Measurements from ENCODE around the gene SMIM24. TPM values are rescaled to one million over a fixed set of nuclear protein-coding genes. Genes with fewer than 3 reads are reported as not detected.

Gene SMIM24
- total RNA-seq, 3 donors from 2014 or later (not counting 1 experiment from before 2014, with no cell fraction given), result 0.33 to 0.42 TPM; not detected in 1

DNA sequence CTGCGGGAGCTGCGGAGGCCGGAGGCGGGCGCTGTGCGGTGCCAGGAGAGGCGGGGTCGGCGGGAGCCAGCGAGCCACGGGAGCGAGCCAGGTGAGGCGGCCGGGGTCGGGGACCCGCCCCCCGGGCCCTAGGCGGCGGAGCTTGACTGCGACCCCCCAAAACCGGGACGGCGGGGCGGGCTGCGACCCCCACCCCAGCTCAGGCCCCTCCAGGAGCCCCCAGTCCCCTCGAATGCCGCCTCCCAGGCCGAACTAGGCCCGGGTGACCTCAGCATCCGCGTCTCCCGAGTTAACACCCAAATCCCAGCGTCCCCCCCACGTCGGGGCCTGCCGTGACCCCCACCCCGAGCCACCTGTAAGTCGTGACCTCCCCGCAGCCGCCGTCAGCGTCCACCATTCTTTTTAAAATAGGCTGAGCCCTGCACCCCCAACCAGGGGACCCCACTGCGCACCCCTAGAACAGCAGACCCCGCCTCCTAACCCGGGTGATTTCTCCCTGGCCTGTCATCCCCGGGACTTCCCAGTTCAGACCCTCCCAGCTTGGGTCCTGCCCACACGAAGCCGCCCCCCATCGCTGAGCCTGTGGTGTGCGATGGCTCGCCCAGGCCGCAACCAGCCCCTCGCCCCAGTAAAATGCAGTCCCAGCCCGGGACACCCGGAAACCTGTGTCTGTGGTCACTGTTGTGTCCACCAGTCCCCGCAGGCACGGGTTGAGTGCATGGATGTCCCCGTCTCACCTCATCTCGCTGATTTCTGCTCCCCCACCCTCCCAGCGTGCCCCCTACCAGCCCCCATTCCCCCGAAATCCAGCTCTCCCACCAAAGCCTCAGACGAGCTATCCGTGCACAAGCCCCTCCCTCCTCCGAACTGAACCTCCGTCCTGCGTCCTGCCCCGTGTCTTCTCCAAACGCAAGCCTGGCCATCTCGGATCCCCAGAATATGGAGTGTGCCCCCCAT, 26.3 kb upstream of the SMIM24 start:
- ATAC-seq (peak in 2 of 3 donors; percentile 14 to 17), DNase-seq (peak; percentile 45 to 62)
- H3K4me3 Mint-ChIP-seq, result peak overlapping the region; percentile 94
- peak overlapping the region; percentile 84 for H3K4me3 ChIP-seq (ENCODE audit: low read length)
- H3K4me1 ChIP-seq (ENCODE audit: control insufficient read depth, insufficient read depth, low read length), result peaks cover 51% of the 10 kb centered on the region
- H3K27ac ChIP-seq (ENCODE audit: low read length), result peak overlapping the region; percentile 71
- peaks cover 8% of the 10 kb centered on the region for H3K36me3 ChIP-seq (ENCODE audit: control insufficient read depth, insufficient read depth, low read length)
- H3K4me1 Mint-ChIP-seq, result peaks cover 39 to 49% of the 10 kb centered on the region in 2 donors
- TF ChIP-seq, protein P1, sequence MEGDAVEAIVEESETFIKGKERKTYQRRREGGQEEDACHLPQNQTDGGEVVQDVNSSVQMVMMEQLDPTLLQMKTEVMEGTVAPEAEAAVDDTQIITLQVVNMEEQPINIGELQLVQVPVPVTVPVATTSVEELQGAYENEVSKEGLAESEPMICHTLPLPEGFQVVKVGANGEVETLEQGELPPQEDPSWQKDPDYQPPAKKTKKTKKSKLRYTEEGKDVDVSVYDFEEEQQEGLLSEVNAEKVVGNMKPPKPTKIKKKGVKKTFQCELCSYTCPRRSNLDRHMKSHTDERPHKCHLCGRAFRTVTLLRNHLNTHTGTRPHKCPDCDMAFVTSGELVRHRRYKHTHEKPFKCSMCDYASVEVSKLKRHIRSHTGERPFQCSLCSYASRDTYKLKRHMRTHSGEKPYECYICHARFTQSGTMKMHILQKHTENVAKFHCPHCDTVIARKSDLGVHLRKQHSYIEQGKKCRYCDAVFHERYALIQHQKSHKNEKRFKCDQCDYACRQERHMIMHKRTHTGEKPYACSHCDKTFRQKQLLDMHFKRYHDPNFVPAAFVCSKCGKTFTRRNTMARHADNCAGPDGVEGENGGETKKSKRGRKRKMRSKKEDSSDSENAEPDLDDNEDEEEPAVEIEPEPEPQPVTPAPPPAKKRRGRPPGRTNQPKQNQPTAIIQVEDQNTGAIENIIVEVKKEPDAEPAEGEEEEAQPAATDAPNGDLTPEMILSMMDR (IDR thresholded peaks at IDR 0.05), result no peak
- peak overlapping the region; percentile 97 to 98 for H3K27ac Mint-ChIP-seq
- no peaks in the 10 kb centered on the region for H3K9me3 ChIP-seq (ENCODE audit: control insufficient read depth, insufficient read depth, low read length)
- intact Hi-C loops (cut with micrococcal nuclease), result loop anchor here (2.0 kb wide), 1 partner anchor 66 kb away; the partner anchor contains the start of gene HMG20B
- H3K36me3 Mint-ChIP-seq, result no peaks in the 10 kb centered on the region
- no peaks in the 10 kb centered on the region for H3K9me3 Mint-ChIP-seq
- WGBS (ENCODE audit: insufficient coverage), result under 1% methylated on average over 69 of the region's 69 CpGs
- no peaks in the 10 kb centered on the region for H3K27me3 ChIP-seq (ENCODE audit: control insufficient read depth, insufficient read depth, low read length)
- no peaks in the 10 kb centered on the region for H3K27me3 Mint-ChIP-seq (ENCODE audit: low read depth in 2 of 2)

DNA sequence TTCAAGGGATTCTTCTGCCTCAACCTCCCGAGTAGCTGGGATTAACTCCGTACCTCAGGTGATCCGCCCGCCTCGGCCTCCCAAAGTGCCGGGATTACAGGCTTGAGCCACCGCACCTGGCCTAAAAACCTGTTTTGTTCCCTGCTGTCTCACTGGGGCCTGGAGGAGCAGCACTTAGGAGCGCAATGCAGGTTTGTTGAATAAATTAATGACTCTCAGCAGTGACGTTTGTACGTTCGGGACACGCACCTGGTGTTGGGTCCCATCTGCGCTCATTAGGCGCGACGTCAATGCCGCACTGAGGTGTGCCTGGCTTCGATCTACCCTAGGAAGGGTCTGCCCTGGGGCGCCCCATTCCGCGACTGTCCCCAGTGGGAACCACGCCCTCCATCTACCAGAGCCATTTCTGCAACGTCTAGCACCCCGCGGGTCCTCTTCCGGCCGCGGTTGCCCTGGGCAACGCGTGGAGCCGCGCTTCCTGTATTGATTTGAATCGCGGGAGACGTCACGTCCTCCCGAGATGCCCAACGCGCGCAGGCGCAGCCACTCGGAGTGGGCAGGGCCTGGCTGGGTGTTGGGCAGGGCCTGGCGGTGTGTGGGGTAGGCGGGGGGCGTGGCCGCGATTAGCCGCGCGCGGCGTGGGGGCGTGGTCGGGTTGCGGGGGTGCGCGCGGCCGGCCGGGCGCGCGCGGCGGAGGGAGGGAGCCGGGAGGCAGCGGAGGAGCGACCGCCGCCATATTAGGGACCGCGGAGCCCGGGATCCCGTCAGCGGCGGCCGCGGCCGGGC, 25.5 kb upstream of the SMIM24 start, which contains the start of gene FZR1:
FZR1 (plus strand) TSS at position 714 of the 786 bp plus-strand sequence. CDS start 16,679 bp downstream, outside the sequence.
- TF ChIP-seq, protein P1 (IDR thresholded peaks at IDR 0.05), result no peak
- H3K9me3 ChIP-seq (ENCODE audit: control insufficient read depth, insufficient read depth, low read length), result no peaks in the 10 kb centered on the region
- Mint-ChIP-seq H3K27me3 (ENCODE audit: low read depth in 2 of 2) (no peaks in the 10 kb centered on the region), H3K27ac (peak within 1 kb of the TSS; percentile 97 to 98), H3K36me3 (no peaks in the 10 kb centered on the region), H3K4me3 (peak within 1 kb of the TSS; percentile 94), H3K9me3 (no peaks in the 10 kb centered on the region), H3K4me1 (peaks cover 43 to 45% of the 10 kb centered on the region in 2 donors)
- H3K4me1 ChIP-seq (ENCODE audit: control insufficient read depth, insufficient read depth, low read length), result peaks cover 55% of the 10 kb centered on the region
- WGBS (ENCODE audit: insufficient coverage), result 1% methylated on average over 79 of the region's 79 CpGs
- DNase-seq, result peak; percentile 99 to 100
- peaks cover 3% of the 10 kb centered on the region for H3K36me3 ChIP-seq (ENCODE audit: control insufficient read depth, insufficient read depth, low read length)
- H3K4me3 ChIP-seq (ENCODE audit: low read length), result peak within 1 kb of the TSS; percentile 84
- intact Hi-C loops (cut with micrococcal nuclease), result loop anchor here (2.0 kb wide), 1 partner anchor 67 kb away; the partner anchor contains the start of gene HMG20B
- no peaks in the 10 kb centered on the region for H3K27me3 ChIP-seq (ENCODE audit: control insufficient read depth, insufficient read depth, low read length)
- peak; percentile 84 to 98 (median 88) for ATAC-seq
- H3K27ac ChIP-seq (ENCODE audit: low read length), result peak within 1 kb of the TSS; percentile 89

DNA sequence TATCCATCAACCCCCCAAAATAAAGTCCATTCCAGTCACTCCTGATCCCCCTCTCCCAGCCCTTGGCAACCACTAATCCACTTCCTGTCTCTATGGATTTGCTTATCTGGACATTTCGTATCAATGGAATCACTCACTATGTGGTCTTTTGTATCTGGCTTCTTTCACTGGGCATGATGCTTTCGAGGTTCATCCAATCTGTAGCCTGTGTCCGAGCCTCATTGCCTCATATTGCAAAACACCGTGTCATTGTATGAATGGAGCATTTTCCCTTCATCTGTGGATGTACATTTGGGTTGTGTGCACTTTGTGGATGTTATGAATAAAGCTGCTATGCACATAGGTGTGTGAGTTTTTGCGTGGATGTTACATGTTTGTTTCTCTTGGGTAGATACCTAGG, 24.4 kb upstream of the SMIM24 start:
- H3K4me3 ChIP-seq (ENCODE audit: low read length), result no peak overlapping the region
- no peak for ATAC-seq
- Mint-ChIP-seq H3K27me3 (ENCODE audit: low read depth in 2 of 2) (no peaks in the 10 kb centered on the region), H3K4me1 (peaks cover 48 to 49% of the 10 kb centered on the region in 2 donors), H3K27ac (peak overlapping the region; percentile 97 to 98), H3K4me3 (no peak overlapping the region), H3K36me3 (no peaks in the 10 kb centered on the region), H3K9me3 (no peaks in the 10 kb centered on the region)
- no peak for DNase-seq
- H3K27me3 ChIP-seq (ENCODE audit: control insufficient read depth, insufficient read depth, low read length), result no peaks in the 10 kb centered on the region
- H3K4me1 ChIP-seq (ENCODE audit: control insufficient read depth, insufficient read depth, low read length), result peaks cover 53% of the 10 kb centered on the region
- TF ChIP-seq, protein P1 (IDR thresholded peaks at IDR 0.05), result no peak
- intact Hi-C loops (cut with micrococcal nuclease), result no loop called here
- no peaks in the 10 kb centered on the region for H3K36me3 ChIP-seq (ENCODE audit: control insufficient read depth, insufficient read depth, low read length)
- WGBS (ENCODE audit: insufficient coverage), result 95% methylated on average over 5 of the region's 5 CpGs
- no peak overlapping the region for H3K27ac ChIP-seq (ENCODE audit: low read length)
- H3K9me3 ChIP-seq (ENCODE audit: control insufficient read depth, insufficient read depth, low read length), result no peaks in the 10 kb centered on the region
